ENCODE measurements around the gene PPOX. TPM values are rescaled to one million over a fixed set of nuclear protein-coding genes. Genes with fewer than 3 reads are reported as not detected.

PPOX gene
- total RNA-seq, 2 donors from 2014 or later: 46.4 to 47.2 TPM

DNA sequence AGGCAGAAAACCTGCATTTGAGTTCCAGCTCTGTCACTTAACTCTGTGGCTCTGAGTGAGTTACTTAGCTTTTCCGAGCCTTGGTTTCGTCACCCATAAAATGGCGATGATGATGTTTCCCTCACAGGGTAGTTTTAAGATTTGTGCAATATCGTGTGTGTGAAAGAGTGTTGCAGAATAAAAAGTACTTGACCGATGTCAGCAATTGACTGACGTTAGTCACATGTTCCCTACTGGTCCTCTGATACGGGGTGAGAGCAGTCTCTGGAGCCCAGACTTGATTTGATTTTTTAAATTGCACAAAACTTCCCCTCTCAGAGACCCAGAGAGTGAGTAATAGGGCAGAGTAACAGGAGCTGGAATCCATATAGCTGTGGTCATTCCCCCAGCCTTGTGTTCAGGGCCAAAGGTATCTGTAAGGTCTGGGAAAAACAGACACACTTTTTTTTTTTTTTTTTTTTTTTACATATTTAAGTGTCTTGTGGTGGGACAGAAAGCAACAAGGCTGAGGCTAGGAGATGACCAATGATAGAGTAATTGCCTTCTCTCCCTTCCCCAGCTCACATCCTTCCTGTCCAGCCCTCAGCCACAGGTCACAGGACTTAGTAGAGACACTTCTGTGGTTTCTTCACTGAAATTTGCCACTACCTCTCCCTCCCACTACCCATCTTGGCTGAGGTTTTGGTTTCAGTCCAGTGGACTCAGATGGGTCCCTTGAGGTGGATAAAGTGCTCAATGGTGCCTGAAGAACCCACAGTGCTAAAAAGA is 50.9 kb downstream of the PPOX start:
- H3K27me3 Mint-ChIP-seq (ENCODE audit: insufficient read depth): no peaks in the 10 kb centered on the region
- H3K4me1 Mint-ChIP-seq: peaks cover 44% of the 10 kb centered on the region
- WGBS, 2 experiments (ENCODE audit: insufficient coverage in 1 of 2, insufficient read length in 1 of 2): 88 to 92% methylated on average over 4 to 7 of the region's 7 CpGs
- H3K27ac Mint-ChIP-seq: peak overlapping the region; percentile 62
- H3K4me1 ChIP-seq (ENCODE audit: control insufficient read depth, insufficient read depth, low read length): no peaks in the 10 kb centered on the region
- no peak overlapping the region for H3K4me3 Mint-ChIP-seq
- no peaks in the 10 kb centered on the region for H3K27me3 ChIP-seq (ENCODE audit: control insufficient read depth, insufficient read depth, low read length, poor library complexity, severe bottlenecking)
- H3K9ac ChIP-seq (ENCODE audit: extremely low read depth, low read length, poor library complexity, severe bottlenecking): no peak overlapping the region
- H3K9me3 ChIP-seq (ENCODE audit: control insufficient read depth, low read length): no peaks in the 10 kb centered on the region
- H3K27ac ChIP-seq (ENCODE audit: low read depth, low read length): no peak overlapping the region
- no peaks in the 10 kb centered on the region for H3K9me3 Mint-ChIP-seq
- no peak overlapping the region for H3K4me3 ChIP-seq (ENCODE audit: low read length)
- peaks cover 38% of the 10 kb centered on the region for H3K36me3 Mint-ChIP-seq (ENCODE audit: low read depth)
- DNase-seq: peak; percentile 39
- H3K36me3 ChIP-seq (ENCODE audit: control insufficient read depth, insufficient read depth, low read length): peaks cover 28% of the 10 kb centered on the region
- TF ChIP-seq, protein P1, sequence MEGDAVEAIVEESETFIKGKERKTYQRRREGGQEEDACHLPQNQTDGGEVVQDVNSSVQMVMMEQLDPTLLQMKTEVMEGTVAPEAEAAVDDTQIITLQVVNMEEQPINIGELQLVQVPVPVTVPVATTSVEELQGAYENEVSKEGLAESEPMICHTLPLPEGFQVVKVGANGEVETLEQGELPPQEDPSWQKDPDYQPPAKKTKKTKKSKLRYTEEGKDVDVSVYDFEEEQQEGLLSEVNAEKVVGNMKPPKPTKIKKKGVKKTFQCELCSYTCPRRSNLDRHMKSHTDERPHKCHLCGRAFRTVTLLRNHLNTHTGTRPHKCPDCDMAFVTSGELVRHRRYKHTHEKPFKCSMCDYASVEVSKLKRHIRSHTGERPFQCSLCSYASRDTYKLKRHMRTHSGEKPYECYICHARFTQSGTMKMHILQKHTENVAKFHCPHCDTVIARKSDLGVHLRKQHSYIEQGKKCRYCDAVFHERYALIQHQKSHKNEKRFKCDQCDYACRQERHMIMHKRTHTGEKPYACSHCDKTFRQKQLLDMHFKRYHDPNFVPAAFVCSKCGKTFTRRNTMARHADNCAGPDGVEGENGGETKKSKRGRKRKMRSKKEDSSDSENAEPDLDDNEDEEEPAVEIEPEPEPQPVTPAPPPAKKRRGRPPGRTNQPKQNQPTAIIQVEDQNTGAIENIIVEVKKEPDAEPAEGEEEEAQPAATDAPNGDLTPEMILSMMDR (conservative IDR thresholded peaks at IDR 0.05): no peak

DNA sequence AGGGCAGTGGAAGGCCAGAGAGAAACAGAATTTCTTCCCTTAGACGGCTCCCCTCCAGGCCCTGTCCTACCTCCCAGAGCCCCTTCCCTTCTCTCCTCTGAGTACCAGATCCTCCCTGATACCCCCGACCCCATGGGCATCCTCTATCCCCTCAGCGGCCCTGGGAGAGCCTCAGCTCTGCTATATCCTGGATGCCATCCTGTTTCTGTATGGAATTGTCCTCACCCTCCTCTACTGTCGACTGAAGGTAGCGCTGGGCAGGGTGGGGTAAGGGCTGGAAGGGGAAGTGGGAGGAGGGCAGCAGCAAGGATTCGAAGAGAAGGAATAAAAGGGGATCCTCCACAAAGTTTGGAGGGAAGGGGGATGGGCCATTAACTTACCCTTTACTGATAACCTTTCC is 51.6 kb downstream of the PPOX start:
- Mint-ChIP-seq H3K27ac (peak overlapping the region; percentile 66), H3K9me3 (no peaks in the 10 kb centered on the region), H3K4me3 (no peak overlapping the region), H3K27me3 (ENCODE audit: insufficient read depth) (no peaks in the 10 kb centered on the region), H3K4me1 (peaks cover 50% of the 10 kb centered on the region), H3K36me3 (ENCODE audit: low read depth) (peaks cover 35% of the 10 kb centered on the region)
- 89% methylated on average over 6 of the region's 6 CpGs; no CpG with 5 or more reads in 1 of the 2 experiments for WGBS, 2 experiments (ENCODE audit: insufficient coverage in 1 of 2, insufficient read length in 1 of 2)
- TF ChIP-seq, protein P1 (conservative IDR thresholded peaks at IDR 0.05): no peak
- H3K4me3 ChIP-seq (ENCODE audit: low read length): no peak overlapping the region
- no peaks in the 10 kb centered on the region for H3K4me1 ChIP-seq (ENCODE audit: control insufficient read depth, insufficient read depth, low read length)
- no peak for DNase-seq
- H3K9ac ChIP-seq (ENCODE audit: extremely low read depth, low read length, poor library complexity, severe bottlenecking): no peak overlapping the region
- H3K27me3 ChIP-seq (ENCODE audit: control insufficient read depth, insufficient read depth, low read length, poor library complexity, severe bottlenecking): no peaks in the 10 kb centered on the region
- peaks cover 22% of the 10 kb centered on the region for H3K36me3 ChIP-seq (ENCODE audit: control insufficient read depth, insufficient read depth, low read length)
- no peaks in the 10 kb centered on the region for H3K9me3 ChIP-seq (ENCODE audit: control insufficient read depth, low read length)
- H3K27ac ChIP-seq (ENCODE audit: low read depth, low read length): no peak overlapping the region

DNA sequence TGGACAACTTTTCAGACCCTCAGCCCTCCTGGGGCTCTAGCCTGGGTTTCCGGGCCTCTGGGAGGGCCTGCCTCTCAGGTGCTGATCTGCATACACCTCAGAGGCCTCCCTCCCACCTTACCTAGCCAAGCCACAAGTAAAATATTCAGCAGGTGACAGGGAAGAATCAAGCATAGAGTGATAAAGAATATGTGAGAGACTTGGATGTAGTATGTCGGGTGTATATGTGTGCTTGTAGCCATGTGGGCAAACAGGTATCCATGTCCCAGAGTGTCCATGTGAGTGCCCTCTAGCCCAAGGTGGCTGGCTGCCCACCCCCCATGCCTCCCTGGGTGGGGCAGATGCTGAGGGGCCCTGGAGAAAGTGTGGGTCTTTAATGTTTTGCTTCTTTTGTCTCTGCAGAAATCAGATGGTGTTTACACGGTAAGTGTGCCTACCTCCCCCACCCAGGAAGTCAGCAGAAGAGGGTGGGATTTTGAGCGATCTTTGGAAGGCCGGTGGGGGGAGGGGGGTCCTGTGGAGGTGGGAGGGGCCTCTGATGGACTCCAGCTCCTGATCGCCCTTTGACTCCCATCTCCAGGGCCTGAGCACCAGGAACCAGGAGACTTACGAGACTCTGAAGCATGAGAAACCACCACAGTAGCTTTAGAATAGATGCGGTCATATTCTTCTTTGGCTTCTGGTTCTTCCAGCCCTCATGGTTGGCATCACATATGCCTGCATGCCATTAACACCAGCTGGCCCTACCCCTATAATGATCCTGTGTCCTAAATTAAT is 52.3 kb downstream of the PPOX start:
- no peak overlapping the region for H3K4me3 ChIP-seq (ENCODE audit: low read length)
- 79 to 100% methylated on average over 1 to 8 of the region's 8 CpGs for WGBS, 2 experiments (ENCODE audit: insufficient coverage in 1 of 2, insufficient read length in 1 of 2)
- H3K4me1 ChIP-seq (ENCODE audit: control insufficient read depth, insufficient read depth, low read length): peaks cover 5% of the 10 kb centered on the region
- H3K27ac ChIP-seq (ENCODE audit: low read depth, low read length): no peak overlapping the region
- no peak overlapping the region for H3K4me3 Mint-ChIP-seq
- peak overlapping the region; percentile 66 for H3K27ac Mint-ChIP-seq
- H3K27me3 ChIP-seq (ENCODE audit: control insufficient read depth, insufficient read depth, low read length, poor library complexity, severe bottlenecking): no peaks in the 10 kb centered on the region
- H3K36me3 Mint-ChIP-seq (ENCODE audit: low read depth): peaks cover 28% of the 10 kb centered on the region
- H3K9ac ChIP-seq (ENCODE audit: extremely low read depth, low read length, poor library complexity, severe bottlenecking): no peak overlapping the region
- no peak for DNase-seq
- no peaks in the 10 kb centered on the region for H3K9me3 Mint-ChIP-seq
- peaks cover 15% of the 10 kb centered on the region for H3K36me3 ChIP-seq (ENCODE audit: control insufficient read depth, insufficient read depth, low read length)
- no peaks in the 10 kb centered on the region for H3K9me3 ChIP-seq (ENCODE audit: control insufficient read depth, low read length)
- peaks cover 53% of the 10 kb centered on the region for H3K4me1 Mint-ChIP-seq
- H3K27me3 Mint-ChIP-seq (ENCODE audit: insufficient read depth): no peaks in the 10 kb centered on the region
- TF ChIP-seq, protein P1 (conservative IDR thresholded peaks at IDR 0.05): no peak

Data from endodermal cell (in vitro differentiated cells).